Muscle of arm (tissue), 12 donors: ENCODE results near the gene SGCG. TPM values are rescaled to one million over a fixed set of nuclear protein-coding genes. Genes with fewer than 3 reads are reported as not detected.
A peak's percentile ranks its signal among the peaks of the same experiment; 100 is the strongest.
"Not testable (repeated sequence)": the region's sequence is repeated elsewhere in the genome, so short reads cannot be mapped to it uniquely, and the experiment has no call there.

ENCODE experiments used
- DNase-seq: peaks from one replicate; pipeline ENCODE4 v3.0.0-alpha.2; 2013
- polyA plus RNA-seq, 12 donors: library from polyadenylated mRNA; unstranded; fragments of 120-200 nt; gene quantifications; one replicate each; pipeline ENCODE4 v1.2.1, GENCODE V29; 2013; ENCODE audit not compliant: insufficient read length in 12 of 12

Gene SGCG
- polyA plus RNA-seq, 12 donors: 22.6 to 74.1 (median 67.0) TPM; not detected in 1

DNA sequence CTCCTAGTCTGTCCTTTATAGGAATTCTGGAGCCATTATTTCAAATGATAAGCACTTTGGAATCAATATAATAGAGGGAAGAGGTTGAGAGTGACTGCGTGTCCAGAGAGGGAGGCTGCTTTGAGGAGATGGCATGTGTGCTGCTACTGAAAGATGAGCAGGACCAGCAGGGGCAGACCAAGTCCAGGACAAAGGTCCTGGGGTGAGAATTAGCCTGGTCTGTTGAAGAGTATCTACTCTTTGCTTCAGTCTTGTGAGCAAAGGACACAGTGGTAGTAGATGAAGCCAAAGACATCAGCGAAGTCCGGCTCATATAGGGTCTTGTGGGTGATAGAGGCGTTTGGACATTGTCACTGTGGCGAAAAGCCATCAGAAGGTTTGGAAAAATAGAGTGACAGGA is 21.1 kb downstream of the SGCG start:
- no peak for DNase-seq

GRCh38 chr13:23202383-23202782 is 21.6 kb downstream of the SGCG start:
- no peak for DNase-seq

DNA sequence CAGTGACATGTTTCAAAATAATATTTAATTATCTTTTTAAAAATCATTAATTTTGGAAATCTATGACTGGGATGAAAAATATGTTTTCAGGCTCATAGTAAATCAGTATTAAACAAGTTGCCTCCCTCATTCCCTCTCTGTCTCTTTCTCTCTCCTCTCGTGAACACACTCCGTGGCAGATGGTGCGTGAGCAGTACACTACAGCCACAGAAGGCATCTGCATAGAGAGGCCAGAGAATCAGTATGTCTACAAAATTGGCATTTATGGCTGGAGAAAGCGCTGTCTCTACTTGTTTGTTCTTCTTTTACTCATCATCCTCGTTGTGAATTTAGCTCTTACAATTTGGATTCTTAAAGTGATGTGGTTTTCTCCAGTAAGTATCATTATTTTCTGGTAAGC is 22.7 kb downstream of the SGCG start:
- DNase-seq: no peak

- DNase-seq: no peak
Measured at GRCh38 chr13:23205807-23206206, 25.0 kb downstream of the SGCG start.

DNA sequence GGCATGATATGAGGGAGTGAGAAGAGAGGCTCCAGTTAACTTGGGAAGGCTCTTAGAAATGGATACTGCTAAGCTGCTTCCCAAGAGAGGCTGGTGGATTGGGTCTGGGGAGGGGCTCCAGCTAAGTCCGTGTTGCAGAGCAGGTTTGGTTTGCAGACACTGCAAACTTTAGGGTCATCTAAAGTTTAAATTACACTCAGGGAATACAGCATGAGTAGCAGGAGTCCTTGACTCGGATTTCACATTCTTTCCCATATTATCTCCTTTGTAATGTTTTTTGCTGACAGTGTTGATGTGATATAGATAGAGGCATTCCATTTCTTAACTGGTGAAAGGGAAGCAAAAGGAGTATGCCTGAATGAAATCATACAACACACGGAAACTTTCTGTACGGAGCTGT is 31.9 kb downstream of the SGCG start:
- DNase-seq: peak; percentile 21

- DNase-seq: no peak
Measured at GRCh38 chr13:23231241-23231640, 50.5 kb downstream of the SGCG start.

GRCh38 chr13:23235994-23236393 is 55.2 kb downstream of the SGCG start:
- no peak for DNase-seq

DNA sequence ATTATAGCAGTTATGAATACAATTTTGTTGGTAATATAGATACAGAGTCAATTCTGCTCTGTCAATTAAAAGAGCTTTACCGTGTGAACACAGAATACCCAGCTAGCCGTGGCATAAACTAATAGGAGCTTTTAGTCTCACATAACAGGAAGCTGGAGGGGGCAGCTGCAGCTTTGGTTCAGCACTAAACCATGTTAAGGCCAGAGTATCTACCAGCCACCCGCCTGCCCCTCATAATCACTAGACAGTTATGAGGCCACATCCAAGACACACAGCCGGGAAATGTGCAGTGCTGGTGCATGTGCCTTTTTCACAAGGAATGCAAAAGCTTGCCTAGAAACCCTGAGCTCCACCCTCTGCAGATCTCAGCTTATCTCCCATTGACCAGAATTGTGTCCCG is 62.3 kb downstream of the SGCG start:
- no peak for DNase-seq

DNA sequence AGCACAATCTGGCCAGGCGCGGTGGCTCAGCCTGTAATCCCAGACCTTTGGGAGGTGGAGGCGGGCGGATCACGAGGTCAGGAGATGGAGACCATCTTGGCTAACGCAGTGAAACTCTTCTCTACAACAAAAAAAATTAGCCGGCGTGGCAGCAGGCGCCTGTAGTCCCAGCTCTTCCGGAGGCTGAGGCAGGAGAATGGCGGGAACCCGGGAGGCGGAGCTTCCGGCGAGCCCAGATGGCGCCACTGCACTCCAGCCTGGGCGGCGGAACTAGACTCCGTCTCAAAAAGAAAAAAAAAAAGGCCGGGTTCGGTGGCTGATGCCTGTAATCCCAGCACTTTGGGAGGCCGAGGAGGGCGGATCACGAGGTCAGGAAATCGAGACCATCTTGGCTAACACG is 67.6 kb downstream of the SGCG start:
- DNase-seq: not testable (repeated sequence)

DNA sequence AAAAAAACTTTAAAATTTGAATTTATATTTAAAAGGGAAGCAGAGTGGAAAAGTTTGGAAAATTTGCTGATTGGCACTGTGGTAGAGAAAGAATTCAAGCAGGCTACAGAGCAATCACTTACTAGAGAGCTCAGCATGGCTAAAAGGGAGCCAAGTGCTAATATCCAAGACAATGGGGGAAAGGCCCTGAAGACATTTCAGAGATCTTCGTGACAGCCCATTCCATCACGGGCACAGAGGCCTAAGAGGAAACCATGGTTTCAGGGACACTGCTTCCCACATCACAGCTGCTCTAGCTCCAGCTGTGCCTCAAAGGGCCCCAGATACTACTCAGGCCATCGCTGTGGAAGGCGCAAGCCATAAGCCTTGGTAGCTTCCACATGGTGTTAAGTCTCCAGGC is 73.7 kb downstream of the SGCG start:
- DNase-seq: no peak

DNA sequence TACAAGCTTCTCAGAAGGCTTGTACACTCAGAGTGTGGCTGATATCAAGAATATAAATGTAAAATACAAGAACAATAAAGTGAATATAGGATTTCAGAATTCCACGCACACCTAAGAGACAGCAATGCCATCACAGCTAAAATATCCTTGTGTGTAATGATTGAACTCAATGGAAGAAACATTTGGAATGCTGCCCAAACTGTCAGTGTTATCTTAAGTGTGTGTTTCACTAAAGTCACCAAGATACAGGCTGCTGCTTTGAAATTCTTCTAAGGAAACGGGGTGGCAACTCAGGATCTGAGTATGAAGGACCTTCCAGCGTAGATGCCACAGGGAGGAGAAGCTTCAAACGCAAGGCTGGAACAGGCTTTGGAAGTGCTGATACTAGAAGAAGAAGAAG is 86.8 kb downstream of the SGCG start:
- no peak for DNase-seq

DNA sequence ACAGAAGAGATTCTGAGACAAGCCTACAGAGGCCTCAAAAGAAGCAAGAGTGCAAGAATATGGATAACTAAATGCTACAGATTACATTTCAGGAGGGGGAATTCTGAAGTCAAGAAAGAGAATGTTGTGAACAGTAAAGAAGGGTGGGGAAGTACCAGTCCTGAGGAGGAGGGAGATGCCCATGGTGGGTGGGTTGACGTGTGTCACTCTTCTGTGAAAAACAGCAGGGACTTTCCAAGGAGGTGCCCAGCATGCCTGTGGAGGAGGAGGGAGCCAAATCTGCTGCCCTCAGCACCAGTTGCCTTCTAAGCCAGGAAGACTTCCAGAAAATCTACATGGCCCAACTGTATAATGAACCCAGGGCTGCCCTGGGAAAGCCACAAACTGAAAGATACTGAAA is 87.7 kb downstream of the SGCG start:
- DNase-seq: no peak

DNA sequence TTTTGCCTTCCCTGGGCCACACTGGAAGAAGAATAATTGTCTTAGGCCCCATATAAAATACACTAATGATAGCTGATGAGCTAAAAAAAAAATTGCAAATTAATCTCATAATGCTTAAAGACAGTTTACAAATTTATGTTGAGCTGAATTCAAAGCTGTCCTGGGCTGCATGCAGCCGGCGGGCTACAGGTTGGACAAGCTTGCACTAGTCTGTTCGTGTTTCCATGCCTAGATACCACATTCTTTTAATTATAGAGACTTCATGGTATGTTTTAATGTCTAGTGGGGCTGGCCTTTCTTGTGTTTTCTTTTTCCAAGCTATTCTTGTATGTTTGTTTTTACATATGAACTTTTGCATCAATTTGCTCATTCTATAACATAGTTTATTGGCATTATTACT is 90.6 kb downstream of the SGCG start:
- DNase-seq: no peak

- DNase-seq: no peak
Measured at GRCh38 chr13:23273498-23273897, 92.7 kb downstream of the SGCG start.

- no peak for DNase-seq
Measured at GRCh38 chr13:23279321-23279720, 98.5 kb downstream of the SGCG start.

- peak; percentile 8 for DNase-seq
Measured at GRCh38 chr13:23288564-23288963, 107.8 kb downstream of the SGCG start.

DNA sequence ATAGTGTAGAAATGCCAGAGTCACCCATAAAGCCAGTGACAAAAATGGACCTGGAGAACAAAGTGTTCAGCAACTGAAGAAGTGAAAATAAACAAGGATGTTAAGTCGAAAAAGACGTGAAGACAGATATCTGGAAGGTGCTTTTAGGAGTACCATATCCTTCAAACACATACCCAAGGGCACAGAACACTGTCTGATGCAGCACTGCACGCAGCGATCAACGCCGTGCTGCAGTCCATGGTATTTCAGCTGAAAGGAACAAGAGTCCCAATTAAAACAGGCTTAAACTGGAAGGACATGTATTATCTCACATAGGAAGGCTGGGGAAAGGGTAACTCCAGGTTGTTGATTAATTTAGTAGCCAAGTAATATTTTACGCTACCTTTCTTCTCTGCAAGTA is 108.2 kb downstream of the SGCG start:
- no peak for DNase-seq

DNA sequence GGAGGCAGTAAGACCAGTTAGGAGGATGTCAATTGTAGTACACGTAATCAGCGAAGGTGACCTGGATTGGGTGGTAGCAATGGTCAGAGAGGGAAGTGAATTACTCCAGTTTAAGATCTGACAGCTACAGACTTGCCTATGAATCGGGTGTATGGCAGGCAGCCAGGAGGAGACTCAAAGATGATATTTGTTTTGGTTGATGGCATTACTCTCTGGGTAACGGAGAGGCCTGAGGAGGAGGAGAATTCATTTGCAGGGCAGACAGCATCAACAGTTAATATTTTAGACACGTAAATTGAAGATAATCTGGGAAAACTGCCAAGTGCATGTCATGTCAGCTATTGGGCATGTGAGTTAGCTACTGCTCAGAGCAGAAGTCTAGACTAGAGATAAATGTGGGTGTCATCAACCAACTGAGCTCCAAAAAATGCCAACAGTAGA is 109.2 kb downstream of the SGCG start:
- no peak for DNase-seq

GRCh38 chr13:23292586-23292985 is 111.8 kb downstream of the SGCG start:
- no peak for DNase-seq

GRCh38 chr13:23314837-23315236 is 134.1 kb downstream of the SGCG start:
- not testable (repeated sequence) for DNase-seq

GRCh38 chr13:23319883-23320224 is 139.1 kb downstream of the SGCG start:
- DNase-seq: no peak

GRCh38 chr13:23320926-23321534 is 140.3 kb downstream of the SGCG start:
- DNase-seq: no peak

DNA sequence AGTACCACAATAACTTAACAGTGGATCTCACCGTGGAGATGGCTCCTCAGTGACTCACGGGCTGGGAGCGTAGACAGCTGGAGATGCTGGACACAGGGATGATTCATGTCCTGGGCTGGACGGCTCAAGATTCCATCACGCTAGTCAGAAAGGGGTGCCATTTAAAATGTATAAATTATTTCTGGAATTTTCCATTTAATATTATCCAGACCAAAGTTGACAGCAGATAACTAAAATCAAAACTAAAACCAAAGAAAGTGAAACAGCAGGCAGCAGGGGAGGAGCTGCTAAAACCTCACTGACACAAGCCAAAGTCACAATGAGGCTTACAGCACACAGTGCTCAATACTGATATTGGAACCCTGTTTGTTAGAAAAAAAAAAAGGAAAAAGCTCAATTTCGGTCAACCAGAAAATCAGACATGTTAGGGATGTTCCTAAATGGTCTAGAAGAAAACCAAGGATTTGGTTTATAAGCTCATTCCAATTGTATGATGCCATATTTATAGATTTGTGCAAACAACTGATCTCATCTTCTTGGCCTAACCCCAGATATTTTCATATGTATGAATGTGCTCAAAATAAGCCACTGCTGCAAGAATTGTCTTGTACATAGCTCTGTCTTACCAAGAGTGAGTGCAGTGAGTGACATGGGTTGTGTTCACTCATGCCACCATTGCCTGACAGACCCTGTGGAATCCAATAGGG is 140.9 kb downstream of the SGCG start:
- DNase-seq: peak; percentile 79
